GM18858 (cell line): ENCODE results near the gene JAKMIP2.
"Not testable (repeated sequence)": the region's sequence is repeated elsewhere in the genome, so short reads cannot be mapped to it uniquely, and the experiment has no call there.

Experiments used
- ATAC-seq: cut with Tn5 transposase; IDR thresholded peaks from one replicate; pipeline ENCODE4 v1.9.1; 2021; ENCODE audit not compliant: unreplicated experiment

JAKMIP2 gene

DNA sequence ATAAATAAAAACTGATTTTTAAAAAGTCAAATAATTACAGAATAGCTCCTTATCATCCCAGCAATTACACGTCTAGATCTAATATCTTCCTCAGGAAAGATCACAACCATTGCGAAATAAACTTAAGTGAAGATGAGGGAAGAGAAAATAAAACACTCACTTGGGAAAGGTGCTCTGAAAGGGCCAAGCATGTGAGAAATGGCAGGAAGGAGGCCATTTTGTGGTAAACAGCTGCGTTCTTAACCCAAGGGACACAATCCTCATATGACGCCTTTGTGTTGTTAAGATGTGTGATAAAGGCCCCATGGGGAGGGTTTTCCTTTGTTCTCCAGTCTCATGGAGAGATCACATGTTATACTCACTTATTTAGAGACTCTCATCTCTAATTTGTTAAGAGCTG is 32.5 kb downstream of the JAKMIP2 start:
- ATAC-seq = no peak

- no peak for ATAC-seq
Measured at GRCh38 chr5:147748590-147748989, 33.9 kb downstream of the JAKMIP2 start.

GRCh38 chr5:147746986-147747385 is 35.5 kb downstream of the JAKMIP2 start:
- no peak for ATAC-seq

DNA sequence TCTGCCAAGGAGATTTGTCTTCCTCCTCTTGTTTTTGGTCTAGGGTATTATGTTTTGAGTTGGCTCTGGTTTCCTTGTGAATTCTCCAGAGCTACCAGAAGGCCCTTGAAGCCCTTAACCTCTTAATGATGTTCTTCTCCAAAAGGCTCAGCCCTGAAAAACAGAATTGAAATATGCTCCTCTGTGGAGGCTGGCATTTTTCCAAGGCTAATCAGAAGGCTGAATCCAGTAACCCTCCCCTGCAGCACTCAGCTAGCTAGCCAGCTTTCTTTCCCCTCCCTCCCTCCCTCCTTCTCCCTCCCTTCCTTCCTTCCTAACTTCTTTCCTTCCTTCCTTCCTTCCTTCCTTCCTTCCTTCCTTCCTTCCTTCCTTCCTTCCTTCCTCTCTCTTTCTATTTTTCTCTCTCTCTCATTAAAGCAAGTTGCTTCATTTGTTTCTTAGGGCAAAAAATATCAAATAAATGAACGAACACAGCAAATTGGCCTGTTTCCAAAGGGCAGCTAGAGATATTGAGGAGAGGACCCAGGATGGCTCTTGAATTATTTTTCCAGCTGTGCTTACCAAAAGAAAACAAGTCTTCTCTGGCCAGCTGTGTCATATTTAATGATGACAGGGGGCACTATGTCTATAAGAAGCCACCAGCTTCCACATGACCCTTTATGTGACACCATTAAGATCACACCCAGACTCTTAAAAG is 38.7 kb downstream of the JAKMIP2 start:
- no peak for ATAC-seq

- ATAC-seq = no peak
Measured at GRCh38 chr5:147743012-147743411, 39.5 kb downstream of the JAKMIP2 start.

DNA sequence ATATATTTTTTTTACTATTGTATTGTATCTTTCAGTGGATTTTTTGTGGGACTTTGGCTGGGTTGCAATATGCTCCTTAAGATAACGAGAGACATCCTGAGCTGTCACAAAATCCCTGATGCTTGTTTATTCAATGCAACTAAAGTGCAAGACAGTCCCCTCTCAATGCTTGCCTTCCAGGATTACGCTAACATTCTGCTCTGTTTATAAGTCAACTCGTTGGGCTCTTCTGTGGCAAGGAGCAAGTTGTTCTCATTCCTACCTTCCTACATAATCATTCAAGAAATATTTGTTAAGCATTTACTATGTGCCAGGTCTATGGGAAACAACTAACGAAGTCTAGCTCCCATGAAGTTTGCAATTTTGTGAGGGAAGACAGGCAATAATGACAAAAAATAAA is 40.4 kb downstream of the JAKMIP2 start:
- ATAC-seq = no peak

DNA sequence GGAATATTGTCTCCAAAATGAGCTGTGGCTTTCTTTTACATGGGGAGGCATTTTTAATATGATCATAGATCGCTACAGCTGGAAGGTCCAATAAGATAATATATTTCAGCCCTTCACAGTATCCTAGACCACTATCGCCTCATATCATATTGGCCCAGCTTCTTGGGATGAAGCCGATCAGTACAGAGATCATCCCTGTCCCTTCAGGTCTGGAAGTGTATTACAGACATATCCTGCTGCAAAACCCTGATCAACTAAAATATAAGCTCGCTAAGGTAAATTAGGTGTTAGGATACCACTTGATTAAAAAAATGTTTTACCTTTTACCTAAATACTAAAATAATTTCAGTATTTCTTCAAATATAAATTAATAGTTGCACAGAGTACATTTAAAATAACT is 41.7 kb downstream of the JAKMIP2 start:
- no peak for ATAC-seq

GRCh38 chr5:147737921-147738320 is 44.6 kb downstream of the JAKMIP2 start:
- no peak for ATAC-seq

DNA sequence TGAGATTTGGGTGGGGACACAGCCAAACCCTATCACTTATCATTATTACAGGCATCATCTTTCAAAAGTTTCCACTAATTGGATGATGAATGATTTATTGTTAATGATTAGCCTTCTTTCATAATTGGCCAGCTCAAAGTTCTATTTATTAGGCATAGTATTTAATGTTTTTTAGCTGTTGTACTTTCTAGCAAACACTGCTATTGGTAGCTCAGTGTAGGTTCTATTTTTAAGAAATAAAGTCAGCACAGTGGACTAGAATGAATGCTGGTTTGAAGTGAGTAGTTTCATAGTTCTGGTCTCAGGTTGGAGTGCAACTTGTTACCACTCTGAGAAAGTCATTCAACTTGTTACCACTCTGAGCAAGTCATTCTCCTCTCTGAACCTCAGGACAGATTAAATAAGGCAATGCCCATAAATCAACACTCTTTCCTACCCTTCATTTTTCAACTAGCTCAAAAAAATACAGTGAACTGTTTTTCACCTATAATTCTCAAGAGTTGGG is 46.9 kb downstream of the JAKMIP2 start:
- no peak for ATAC-seq

- no peak for ATAC-seq
Measured at GRCh38 chr5:147734894-147735293, 47.6 kb downstream of the JAKMIP2 start.

DNA sequence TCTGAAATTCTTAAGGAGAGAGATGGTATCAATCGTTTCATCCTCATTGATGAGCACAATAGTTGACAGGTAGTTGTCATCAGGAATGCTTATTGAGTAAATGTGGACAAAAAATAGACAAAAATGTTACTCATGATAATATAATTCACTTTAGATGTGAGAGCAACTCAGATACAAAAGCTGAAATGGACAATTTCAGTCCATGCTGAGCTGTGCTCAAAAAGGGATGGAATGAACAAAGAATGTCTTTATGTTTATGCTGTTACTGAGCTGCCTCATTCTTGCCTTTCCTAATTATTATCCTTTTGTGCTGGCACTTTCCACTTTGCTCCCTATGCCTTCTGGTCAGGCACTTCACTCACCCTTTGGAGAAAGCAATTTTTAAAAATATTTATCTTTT is 49.5 kb downstream of the JAKMIP2 start:
- ATAC-seq = no peak

- ATAC-seq = no peak
Measured at GRCh38 chr5:147732291-147732883, 50.1 kb downstream of the JAKMIP2 start.

DNA sequence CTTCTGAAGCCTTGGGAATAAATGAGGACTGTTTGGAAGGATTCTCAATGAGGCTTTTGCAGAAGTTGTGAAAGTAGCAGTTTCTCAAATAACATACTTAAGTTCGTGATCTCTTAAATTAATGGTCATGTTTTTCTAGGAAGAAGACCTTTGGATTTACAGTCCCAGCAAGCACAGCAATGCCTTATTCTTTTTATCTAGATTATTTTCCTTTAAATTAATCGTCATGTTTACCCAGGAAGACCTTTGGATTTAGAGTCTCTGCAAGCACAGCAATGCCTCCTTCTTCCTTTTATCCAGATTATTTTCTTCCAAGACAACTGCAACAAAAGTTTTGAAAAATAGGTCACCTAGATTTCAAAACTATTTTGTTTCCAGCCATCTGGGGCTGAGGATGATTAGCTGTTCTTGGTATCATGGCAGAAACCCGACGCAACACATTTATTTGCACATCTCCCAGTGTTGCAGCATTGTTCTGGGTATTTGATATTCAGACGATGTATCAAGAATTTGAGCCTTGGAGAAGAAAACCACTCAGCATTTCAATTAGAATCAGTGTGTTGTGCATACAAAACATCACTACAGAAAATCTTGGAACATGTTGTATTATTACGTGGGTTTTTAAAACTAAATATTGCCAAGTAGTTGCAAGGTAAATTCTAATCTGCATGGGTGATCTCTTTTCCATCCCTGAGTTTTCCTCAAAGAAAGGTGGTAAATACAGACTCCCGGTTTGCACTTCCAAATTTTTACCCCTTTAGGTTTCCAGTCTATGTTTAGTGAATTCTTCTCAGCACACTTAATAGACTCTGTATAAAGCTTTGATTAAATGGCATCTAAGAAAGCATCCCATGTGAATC is 50.9 kb downstream of the JAKMIP2 start:
- ATAC-seq = no peak

DNA sequence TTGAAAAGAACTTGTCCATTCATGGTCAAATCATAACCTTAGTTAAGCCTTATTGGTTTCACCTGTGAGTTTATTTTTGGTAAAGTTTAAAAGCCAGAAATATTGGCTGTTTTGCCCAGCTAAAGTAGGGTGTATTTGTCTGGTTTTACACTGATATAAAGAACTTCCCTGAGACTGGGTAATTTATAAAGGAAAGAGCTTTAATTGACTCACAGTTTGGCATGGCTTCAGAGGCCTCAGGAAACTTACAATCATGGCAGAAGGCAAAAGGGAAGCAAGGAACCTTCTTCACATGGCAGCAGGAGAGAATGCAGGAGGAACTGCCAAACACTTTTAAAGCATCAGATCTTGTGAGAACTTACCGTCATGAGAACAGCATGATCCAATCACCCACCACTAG is 55.3 kb downstream of the JAKMIP2 start:
- no peak for ATAC-seq

DNA sequence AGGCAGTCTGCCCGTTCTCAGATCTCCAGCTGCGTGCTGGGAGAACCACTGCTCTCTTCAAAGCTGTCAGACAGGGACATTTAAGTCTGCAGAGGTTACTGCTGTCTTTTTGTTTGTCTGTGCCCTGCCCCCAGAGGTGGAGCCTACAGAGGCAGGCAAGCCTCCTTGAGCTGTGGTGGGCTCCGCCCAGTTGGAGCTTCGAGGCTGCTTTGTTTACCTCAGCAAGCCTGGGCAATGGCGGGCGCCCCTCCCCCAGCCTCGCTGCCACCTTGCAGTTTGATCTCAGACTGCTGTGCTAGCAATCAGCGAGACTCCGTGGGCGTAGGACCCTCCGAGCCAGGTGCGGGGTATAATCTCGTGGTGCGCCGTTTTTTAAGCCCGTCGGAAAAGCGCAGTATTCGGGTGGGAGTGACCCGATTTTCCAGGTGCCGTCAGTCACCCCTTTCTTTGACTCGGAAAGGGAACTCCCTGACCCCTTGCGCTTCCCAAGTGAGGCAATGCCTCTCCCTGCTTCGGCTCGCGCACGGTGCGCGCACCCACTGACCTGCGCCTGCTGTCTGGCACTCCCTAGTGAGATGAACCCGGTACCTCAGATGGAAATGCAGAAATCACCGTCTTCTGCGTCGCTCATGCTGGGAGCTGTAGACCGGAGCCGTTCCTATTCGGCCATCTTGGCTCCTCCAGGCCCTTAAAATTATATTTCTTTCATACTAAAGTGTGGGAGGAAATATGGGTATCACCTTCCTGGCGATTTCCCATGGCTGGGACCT is 61.2 kb downstream of the JAKMIP2 start:
- ATAC-seq = not testable (repeated sequence)

DNA sequence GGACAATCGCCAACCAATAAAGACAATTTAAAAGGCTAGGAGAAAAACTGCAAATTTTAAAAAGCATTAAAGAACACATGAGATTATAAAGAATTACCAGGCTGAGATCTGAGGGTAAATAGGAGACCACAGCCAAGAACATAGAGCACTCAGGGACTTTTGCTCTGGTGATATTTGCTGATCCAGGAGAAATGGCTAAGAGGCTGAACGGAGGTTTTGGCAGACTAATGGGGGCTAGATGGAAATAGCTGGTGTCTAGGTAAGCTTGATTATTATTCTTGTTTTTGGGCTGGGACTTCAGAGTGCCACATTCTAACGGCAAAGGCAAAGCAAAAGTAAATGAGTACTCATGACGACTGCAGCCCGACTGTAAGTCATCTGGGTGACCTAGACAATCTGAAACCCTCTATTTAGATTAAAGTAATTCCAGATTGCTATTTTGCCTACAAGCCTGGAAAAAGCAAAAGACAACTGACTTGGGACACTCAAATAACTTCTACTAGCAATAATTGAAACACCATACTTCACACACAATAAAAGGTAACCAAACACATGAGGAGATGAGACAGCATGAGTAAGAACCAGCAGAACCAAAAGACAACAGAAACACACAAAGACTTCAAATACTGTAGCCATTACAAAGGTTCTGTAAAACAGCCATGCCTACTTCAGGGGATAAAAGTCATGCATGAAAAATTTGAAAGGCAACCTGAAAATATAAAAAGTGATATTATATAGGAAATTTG is 68.8 kb downstream of the JAKMIP2 start:
- no peak for ATAC-seq

DNA sequence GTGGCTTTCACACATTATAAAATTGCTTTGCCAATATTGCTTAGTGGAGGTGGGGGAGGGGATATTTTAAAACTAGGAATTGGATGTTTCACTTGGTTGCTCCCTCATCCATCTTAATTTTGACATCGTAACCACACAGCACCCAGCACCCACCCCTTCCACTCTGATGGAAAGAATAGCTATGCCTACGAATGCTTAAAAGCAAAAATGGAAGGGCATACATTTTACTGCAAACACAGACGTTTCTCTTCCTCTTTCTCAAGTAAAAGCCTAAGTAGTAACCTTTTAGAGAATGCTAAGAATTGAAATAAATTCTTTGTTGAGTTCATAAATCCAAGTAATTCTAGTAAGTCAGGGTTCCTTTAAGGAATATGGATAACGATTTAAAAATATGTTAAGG is 69.9 kb downstream of the JAKMIP2 start:
- no peak for ATAC-seq

DNA sequence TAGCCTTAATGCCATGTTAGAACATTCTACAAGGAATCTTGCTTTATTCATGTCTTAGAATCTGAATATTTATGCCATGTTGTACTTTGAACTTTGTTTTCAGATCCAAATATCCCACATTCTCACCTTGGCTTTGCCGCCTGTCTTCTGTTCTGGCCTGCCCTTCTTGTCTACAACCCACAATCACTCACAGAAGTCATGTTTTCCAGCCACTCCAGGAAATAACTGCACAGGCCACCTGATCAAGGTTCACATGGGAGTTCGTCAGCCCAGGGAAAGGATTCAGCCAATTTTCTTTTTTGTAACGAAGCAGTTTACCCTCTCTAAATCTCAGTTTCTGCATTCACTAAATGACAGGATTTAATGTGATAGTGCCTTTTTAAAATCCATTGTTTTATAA is 70.5 kb downstream of the JAKMIP2 start:
- ATAC-seq = no peak

DNA sequence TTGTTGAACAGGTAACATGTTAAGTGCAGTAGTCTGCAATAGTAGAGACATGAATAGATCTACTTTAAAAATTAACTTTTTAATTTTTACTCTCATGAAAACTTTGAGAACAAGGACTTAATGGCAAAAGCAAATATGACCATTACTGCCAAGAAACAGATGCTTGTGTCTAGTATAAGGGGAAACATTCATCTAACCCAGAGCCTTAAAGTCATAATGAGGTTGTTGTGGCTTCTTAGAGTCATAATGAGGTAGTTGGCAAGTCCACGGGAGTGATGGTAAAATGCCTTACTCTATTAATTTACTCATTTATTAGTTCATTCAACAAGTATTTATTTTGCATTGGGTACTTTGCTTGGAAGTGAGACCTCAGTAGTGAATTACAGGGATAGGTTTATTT is 71.5 kb downstream of the JAKMIP2 start:
- no peak for ATAC-seq

- no peak for ATAC-seq
Measured at GRCh38 chr5:147708708-147709107, 73.8 kb downstream of the JAKMIP2 start.
